Measurements from ENCODE around the gene GPX2.

DNA sequence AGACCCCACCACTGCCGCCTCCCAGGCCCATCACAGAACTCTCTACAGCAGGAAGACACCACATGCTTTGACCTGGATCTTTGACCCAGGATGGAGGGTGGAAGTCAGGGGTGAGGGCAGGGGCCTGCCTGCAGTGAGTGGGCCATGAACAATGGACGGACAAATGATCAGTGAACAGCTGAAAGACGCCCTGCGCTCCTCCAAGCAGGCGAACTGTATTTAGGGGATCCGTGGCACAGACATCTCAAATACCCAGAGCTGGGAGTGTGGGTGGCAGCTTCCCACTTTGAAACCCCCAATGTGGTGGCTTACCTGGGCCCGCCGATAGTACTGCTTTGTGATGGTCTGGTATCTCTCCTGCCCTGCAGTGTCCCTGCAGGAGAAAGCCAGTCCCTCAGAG, 8.7 kb upstream of the GPX2 start:
- TF ChIP-seq, protein P1, sequence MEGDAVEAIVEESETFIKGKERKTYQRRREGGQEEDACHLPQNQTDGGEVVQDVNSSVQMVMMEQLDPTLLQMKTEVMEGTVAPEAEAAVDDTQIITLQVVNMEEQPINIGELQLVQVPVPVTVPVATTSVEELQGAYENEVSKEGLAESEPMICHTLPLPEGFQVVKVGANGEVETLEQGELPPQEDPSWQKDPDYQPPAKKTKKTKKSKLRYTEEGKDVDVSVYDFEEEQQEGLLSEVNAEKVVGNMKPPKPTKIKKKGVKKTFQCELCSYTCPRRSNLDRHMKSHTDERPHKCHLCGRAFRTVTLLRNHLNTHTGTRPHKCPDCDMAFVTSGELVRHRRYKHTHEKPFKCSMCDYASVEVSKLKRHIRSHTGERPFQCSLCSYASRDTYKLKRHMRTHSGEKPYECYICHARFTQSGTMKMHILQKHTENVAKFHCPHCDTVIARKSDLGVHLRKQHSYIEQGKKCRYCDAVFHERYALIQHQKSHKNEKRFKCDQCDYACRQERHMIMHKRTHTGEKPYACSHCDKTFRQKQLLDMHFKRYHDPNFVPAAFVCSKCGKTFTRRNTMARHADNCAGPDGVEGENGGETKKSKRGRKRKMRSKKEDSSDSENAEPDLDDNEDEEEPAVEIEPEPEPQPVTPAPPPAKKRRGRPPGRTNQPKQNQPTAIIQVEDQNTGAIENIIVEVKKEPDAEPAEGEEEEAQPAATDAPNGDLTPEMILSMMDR (conservative IDR thresholded peaks at IDR 0.05; ENCODE audit: low read depth, low read length), result no peak
- no peak for TF ChIP-seq POLR2A (IDR thresholded peaks at IDR 0.05; ENCODE audit: low read depth, low read length)
- TF ChIP-seq RAD21 (IDR thresholded peaks at IDR 0.05; ENCODE audit: low read length), result no peak
- no peak for TF ChIP-seq CHD1 (IDR thresholded peaks at IDR 0.05; ENCODE audit: low read depth, low read length)
- no peak for TF ChIP-seq FOS (IDR thresholded peaks at IDR 0.05; ENCODE audit: low read depth, low read length)
